Ecto neural progenitor cell (in vitro differentiated cells): ENCODE data around the gene RHO.

Experiments used
- DNase-seq: peaks from one replicate; pipeline ENCODE4 v3.0.0-alpha.2; 2018; ENCODE audit warnings: low spot score

RHO gene

DNA sequence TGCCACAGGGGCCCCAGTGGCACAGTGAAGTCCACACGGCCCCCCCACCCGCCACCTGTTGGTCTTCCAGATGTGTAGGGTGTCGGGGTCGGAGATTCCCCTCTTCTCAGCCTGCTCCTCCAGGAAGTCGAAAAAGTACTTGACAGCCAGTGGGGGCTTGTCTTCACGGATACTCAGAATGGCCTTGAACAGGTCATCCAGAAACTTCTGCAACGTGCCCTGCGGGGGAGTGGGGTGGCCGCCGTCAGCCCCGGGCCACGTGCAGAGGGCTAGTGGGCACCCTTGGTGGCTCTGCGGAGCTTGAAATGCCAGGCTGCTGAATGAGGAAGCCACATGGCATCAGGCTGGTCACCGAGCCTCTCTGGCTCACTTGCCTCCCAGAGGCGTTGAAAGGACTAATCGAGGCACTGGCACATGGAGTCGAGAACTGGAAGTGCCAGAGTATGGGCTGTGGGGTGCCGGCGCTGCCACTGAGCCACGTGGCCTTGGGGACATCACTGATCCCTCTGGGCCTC is 31.2 kb downstream of the RHO start:
- no peak for DNase-seq

DNA sequence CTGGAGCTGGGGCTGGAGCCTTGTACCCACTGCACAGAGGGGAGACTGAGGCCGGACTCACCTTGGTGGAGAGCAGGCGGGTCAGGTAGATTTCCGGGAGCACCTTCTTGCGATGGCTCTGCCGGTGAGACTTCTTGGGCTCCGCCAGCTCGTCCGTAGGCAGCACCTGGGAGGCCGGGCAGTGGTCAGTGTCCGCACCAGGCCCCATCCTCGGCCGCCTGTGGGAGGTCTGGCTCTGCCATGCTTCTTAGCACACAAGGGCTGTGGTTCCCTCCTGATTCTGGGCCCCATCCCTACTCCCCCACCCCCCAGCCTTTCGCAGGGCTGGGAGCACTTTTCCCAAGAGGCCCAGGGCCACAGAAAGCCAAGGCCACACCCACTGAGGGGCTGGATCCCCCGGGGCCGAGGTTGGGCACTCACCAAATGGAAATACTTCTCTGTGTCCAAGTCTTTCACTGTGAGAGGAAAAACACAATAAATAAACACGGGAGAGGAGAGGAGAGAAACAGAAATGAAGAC is 31.9 kb downstream of the RHO start:
- no peak for DNase-seq

DNA sequence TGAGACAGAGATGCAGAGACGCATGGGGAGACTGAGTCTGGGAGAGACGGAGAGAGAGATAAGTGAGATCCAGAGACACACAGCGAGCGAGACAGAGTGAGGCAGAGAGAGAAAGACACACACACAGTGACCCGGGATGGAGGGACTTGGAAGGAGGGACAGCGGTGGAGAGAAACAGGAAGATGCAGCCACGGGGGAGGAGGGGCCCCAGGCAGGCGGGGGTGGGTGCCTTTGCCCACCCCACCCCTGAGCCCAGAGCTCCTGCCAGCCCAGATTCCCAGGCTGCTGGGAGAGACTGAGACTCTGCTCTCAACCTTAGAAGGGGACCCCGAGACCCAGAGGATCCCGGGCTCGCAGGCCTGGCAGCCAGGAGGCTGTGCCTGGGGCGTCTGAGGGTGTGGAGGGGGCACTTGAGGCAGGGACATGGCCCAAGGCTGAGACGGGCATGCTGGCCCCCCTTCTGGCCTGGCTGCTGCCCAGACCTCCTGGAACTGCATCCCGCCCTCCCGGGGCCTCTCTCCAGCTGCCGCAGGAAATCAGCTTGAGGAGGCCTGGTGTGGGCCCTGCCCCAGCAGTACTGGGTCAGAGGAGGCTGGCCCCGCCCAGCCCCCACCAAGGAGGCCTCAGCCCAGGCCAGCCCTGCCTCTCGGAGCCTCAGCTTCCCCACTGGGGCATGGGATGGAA is 32.6 kb downstream of the RHO start:
- DNase-seq, result no peak

DNA sequence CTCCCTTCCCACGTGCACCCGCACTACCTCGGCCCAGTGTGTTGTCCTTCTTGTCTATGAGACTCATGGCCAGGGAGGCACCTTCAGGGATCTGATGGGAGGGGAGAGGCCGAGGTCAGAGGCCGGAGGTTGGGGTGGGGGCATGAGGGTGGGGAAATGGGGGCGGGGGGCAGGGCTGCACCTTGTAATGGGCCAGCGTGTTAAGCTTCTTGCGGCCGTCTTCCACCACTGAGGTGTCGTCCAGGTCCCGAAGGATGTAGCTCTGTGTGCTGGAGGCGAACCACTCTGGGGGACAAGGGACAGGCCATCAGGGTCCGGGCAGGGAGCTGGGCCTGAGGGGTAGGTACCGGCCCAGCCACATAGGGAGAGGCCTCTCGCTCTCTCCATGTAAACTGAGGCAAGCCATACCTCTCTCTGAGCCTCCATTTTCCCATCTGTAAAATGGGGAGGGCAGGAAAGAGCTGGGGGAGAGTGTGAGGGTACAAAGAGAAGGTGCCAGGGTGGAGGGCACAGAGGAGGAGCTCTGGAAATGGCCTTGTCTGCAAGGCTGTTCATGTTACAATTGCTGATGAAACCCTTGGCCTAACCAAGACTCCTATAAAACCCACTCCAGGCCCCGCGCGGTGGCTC is 33.3 kb downstream of the RHO start:
- no peak for DNase-seq

DNA sequence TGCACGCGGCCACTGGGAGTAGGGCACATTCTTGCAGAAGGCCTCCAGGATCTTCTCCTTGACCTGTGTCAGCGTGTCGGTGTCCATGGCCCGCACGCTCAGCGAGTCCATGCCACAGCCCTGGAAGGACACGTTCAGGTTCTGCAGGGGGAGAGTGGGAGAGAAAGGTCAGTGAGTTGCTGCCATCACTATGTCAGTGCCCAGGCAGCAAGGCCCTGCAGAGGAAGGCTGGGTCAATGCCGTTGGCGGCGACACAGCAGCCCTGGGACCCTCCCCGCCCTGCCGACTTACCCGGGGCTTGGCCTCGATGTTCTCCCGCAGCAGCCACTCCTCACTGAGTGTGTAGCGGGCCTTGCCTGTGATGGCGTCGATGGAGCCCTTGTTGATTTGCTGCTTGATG is 34.4 kb downstream of the RHO start:
- no peak for DNase-seq

DNA sequence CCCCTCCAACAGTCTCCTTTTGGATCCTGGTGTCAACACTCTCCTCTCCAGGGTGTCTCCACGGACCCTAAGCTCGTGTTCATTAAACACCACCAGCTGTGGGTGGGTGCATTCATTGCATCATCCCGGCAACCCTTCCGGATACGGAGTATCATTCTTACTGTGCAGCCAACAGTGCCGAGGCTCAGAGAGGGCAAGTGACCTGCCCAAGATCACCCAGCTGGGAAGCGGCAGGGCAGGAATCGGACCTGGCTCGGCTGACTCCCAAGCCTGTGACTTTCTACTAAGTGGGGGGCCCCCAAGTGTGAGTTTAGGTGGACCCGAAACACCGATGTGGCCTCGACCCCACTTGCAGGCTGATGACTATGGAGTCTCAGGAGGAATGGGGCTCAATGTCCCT is 34.9 kb downstream of the RHO start:
- DNase-seq, result no peak

DNA sequence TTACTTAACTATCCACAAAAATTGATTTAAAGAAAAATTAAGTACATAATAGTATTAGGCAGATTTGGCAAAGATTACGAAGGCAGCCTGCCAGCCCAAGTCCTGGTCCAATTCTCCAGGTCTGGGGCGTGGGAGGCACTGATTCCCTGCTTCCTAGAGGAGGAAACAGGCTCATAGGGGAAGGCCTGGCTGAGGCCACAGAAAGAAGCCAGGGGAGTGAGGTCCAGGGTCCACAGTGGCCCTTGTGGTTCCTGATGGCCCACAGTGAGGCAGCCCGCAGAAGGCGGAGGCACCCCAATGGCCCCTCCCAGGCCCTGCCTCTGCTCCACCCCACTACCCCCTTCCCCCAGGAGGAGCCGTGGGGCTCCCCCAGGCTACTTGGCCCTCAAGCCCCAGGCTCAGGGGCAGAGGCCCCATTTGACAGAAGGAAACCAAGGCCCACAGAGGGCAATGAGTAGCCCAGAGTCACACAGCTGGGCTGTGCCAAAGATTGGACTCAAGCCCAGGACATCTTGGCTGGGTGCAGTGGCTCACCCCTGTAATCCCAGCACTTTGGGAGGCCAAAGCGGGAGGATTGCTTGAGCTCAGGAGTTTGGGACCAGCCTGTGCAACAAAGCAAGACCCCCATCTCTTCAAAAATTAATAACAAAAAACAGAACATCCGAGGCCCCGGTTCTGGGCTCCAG is 35.6 kb downstream of the RHO start:
- no peak for DNase-seq

DNA sequence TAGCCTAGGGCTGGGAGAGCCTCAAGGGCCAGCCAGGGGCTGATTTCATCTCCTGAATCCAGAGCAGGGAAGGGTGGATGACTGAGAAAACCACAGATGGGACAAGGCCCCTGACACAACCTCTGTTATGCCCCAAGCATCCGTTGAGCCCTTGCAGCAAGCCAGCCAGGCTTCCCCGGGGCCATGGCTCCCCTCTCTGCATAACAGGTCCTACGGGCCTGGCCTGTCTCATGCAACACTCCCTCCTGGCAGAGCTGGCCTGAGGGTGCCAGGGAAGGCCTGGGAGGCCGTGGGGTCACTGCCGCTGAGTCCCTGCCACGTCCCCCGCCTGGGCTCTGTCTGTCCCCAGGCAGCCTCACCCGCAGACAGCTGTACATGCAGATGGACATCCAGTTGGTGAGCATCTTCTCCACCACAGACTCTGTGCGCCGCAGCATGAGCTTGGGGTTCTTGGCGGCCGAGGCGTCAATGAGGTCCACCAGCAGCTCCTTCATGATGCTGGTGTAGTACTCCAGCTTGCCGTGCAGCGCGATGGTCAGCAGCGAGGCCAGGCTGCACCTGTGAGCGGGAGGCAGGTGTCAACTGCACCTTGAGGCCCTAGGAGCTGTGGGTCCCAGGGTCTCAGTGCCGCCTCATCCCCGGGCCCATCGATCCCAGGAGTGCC is 36.7 kb downstream of the RHO start:
- no peak for DNase-seq

DNA sequence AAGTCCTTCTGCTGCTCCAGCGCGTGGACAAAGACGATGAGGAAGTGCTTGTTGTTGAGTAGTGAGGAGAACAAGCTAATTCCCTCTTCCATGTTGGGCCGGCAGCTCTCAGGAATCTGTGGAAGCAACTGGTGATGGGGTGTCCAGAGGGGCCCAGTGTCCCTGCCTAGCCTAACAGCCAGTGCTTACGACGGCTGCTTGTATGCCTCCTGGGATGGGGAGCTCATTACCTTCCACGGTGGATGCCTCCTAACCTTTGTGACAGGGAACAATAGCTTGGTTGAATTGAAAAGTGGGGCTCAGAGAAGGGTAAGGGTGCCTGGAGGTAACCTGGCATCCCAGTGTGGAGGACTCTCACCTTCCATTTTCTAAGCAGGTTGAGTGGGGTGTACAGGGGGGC is 37.5 kb downstream of the RHO start:
- no peak for DNase-seq

DNA sequence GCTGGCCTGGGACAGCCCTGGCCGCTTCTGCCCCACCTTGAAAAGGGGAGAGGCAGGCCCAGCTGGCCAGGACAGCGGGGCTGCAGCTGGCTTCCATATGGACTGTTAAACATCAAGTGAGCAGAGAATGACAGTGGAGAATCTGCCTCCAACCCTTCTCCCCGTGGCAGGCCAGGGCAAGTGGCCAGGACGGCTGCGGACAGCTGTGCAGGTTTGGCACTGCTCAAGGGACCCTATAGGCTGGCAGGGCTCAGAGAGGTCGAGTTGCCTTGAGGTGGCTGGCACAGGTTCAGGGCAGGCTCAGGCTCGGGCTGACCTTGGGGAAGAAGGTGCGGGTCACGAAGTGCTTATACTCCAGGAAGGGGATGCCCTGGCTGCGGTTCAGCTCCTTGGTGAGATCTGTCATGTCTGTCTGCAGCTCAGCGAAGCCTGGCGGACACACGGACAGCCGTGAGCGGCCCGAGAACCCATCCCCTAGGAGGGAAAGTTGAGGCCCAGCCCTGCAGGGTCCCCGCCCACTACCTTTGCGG is 38.8 kb downstream of the RHO start:
- DNase-seq, result no peak

DNA sequence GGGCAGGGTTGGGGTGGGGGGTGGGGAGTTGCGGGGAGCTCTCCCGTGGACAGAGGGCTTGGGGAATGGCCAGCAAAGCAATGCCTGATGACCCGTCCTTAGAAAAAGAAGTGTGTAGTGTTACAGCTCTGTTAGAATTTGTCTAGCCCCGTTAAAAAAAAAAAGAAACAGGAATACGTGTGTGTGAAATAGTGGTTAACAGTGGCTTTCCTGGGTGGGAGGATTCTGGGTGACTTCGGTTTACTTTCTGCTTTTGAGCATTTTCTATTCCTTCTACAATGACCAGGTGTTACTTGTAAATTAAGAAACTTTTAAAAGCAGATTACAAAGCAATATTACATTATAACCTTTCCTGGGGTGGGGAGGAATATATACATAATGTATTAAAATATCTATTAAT is 39.5 kb downstream of the RHO start:
- DNase-seq, result no peak

DNA sequence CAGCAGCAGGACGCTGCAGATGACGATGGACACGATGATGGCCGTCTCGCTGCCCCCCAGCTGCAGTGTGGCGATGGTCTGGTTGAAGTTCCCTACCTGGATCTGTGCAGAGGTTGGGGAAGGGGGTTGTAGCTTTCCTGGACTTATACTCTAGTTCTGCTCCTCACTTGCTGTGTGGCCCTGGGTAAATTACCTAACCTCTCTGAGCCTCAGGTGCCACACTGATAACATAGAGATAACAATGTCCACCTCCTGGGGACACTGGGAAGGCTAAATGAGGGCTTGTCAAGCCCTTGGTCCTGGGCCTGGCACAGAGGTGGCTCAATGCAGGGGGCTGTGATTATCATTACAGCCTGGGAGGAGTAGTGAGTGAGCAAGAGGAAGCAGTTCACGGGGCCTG is 41.4 kb downstream of the RHO start:
- no peak for DNase-seq

DNA sequence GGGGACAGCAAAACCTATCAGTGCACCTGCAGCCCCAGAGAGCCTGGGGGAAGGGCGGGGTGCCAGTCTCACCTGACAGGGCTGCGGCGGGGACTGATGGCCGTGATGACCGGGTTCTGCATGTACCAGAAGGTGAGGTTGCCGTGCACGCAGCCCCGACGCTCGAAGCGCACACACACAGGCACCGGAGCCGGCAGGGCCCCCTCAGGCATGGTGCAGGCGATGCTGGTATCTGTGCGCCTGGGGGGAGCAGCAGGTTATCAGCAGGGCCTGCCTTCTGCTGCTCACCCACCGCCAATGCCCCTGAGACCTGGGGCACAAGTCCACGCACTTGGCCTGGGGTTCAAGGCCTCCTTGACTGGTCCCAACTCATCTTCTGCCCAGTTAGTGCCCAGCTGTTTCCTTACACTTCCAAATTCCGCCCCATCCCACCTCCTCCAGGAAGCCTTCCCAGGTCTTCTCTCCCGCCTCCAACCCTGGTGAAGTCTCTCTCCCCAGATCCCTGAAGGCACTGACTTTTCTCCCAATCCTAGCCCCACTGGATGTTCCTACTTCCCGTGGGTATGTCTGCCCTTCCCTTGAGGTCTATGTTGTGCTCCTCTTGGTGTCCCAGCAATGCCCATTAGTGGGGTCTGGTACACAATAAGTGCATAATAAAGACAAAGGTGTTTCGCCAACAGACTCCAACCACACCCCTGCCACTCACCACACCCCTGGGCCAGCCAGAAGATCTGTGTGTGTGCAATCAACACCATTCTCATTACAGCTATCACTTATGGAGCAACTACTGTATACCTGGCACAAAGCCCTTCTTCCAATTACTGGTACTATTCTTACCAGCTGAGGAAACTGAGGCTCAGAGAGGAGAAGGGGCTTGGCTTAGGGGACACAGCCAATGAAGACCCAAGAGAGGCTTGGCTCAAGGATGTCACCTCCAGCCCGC is 43.4 kb downstream of the RHO start:
- DNase-seq, result no peak

DNA sequence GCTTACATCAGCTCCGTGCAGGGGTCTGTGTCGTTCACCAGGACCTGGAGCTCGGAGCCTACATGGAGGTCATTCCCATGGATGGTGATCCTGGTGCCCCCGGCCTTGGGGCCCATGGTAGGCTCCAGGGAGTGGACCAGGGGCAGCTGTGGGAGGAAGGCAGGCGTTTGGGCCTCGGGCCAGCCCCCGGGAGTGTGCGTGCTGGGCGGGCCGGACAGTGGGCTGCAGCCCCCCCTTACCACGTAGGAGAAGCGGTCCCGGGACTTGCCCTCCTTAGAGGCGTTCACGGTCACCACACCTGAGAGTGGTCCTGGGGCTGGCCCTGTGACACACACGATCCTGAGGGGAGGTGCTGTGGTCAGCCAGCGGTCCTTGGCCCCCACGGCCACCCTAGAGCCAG is 44.2 kb downstream of the RHO start:
- DNase-seq, result no peak

DNA sequence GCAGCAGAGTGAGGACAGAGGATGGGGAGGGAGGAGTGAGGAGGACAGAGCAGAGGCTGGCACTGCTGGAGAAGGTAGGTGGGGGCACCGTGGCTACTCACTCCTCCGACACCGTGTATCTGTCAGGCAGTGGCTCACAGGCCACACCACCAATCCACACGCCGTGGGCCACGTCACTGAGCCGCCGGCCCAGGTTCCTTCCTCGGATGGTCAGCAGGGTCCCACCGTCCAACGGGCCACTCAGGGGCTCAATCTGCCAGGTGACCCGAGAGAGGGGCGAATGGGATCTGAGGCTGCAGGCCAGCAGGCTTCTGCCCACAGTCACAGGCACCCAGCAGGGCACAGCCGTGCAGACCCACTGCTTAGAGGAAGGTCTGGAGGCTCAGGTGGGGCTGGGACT is 45.1 kb downstream of the RHO start:
- DNase-seq, result no peak

DNA sequence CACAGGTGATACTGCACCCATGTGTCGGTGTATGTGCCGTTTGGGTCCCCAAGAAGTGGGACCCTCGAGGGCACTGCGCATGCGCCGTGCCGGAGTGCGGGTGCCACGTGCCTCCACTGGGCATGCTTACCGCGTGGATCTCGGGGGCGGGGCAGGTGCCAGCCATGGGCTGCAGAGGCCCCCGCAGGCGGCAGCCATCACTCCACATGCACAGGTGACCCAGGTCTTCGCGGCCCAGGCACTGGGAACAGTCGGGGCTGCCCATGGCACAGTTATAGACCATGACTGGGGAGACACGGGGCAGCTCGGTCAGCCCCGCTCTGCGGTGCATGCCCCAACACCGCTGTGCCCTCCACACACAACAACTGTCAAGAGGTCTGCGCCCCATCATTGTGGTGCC is 45.8 kb downstream of the RHO start:
- DNase-seq, result no peak

DNA sequence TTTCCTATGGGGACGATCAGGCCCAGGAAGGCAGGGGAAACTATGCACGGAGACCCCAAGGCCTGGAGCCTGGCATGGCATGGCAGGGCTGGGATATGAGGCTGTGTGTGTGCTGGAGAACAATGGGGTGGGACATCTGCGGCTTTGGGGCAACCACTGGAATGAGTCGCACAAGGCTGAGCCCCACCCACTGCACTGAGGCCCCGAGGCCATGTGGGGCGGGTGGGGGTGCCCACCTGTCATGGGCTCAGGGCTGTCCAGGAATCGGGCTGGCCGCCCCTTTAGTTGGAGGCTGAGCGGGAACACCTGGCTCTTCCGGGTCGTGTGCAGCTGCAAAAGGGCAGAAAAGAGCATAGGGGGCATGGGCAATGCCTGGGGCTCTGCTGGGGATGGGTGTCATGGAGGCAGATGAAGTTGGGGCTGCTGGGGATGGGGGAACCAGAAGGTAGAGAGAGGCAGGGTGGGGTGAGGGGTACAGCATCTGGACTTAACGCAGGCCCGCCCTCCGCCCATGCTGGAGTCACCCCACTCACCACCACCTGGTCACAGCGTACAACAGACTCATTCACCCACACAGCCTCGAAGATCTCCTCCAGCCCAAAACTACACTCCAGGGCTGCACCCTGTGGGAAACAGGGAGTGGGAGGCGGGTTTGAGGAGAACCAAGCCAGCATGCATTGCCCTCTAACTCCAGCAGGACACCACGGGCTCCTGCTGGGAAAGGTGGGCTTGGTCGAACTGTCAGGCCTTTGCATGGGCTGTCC is 47.0 kb downstream of the RHO start:
- no peak for DNase-seq

DNA sequence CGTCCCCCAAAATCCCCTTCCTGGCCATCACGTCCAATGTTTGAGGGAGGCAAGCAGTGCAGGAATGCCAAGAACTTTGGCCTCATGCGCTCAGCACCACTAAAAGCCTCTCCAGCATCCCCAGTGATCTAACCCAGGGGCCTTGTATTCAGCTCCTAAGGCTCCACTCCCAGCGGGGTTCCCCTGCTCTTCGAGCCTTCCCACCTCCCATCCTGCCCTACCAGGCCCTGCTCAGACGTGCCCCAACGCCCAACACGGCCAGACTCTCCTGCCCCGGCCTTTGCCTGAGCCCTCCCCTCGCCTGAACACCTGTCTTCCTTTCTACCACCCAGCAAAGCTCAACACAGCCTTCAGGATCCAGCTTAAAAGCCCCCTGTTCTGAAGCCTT is 47.6 kb downstream of the RHO start:
- DNase-seq, result no peak

DNA sequence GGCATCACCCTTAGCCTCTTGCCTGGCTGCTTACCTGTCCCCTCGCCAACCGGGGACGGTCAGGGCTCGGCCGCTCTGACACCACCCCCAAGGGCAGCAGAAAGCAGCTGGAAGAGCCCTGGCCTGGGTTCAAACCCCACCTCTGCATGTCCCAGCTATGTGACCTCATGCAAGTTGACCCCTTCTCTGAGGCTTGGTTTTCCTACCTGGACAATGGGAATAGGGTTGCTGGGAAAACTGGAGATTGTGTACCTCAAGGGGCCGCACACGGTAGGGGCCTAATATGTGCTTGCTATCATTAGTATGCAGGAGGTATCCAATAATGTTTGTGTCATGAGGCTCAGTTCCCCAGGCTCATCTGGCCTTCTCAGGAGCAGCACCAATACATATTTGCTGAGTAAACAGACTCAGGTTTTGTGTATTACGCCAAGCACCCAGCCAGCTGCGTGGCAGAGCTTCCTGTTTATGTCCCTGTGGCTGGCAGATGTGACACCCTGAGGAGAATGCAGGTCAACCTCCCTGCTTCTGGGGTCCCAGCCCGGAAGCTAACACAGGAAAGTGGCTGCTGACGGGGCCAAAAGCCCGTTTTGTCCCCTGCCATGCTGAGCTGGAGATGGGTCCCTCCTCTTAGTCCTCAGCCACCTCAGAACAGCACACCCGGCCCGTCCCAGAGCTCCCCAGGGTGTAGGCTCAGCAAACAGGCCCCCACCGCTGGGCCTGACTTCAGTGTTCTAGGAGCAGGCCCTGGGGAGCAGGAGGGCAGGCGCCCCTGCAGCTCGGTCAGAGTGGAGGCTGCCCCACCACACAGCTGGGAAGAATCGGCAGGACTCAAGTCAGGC is 48.3 kb downstream of the RHO start:
- DNase-seq, result no peak

DNA sequence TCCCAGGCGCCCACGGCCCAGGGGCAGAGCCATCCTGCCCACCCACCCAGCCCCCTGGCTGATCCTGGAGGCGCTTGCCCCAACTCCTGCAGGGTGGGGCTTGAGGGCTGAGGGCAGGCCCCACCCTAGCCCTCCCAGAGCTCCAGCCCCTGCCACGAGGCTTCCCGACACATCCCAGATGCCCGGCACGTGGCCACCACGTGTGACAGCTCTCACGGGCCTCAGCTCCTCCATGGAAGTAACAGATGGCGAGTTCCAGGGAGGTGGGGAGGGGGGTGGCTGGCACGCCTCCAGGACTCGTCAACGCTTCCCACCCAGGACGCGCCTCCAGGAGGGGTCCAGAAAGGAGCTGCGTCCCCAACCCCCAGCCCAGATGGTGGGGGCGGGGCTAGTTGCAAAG is 48.9 kb downstream of the RHO start:
- DNase-seq, result no peak
